ENCODE data around the gene PHACTR1. TPM values are rescaled to one million over a fixed set of nuclear protein-coding genes. Genes with fewer than 3 reads are reported as not detected.

The PHACTR1 gene
- total RNA-seq, 2 experiments from 2014 or later = 0.79 to 1.5 TPM

DNA sequence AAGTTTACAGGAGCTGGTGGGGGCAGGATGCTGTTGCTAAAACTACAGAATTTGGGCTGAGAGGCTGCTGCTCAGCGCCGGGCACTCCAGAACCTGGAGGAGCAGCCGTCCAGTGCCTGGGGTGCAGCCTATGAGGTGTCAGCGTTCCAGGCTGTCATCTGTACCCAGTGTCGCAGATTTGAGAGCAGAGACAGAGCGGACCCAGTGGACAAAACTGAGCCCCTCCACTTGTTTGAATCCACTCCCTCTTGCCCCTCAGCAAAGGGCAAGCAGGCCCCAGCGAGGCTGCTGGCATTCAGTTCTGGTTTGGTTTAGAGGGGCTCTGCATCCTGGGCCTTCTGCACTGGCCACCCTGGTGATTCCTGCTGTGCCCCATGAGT is 467.5 kb downstream of the PHACTR1 start:
- Mint-ChIP-seq H3K27me3 (peaks cover 26% of the 10 kb centered on the region), H3K4me3 (no peak overlapping the region), H3K36me3 (peaks cover 2% of the 10 kb centered on the region), H3K9me3 (no peaks in the 10 kb centered on the region), H3K4me1 (peaks cover 4% of the 10 kb centered on the region), H3K27ac (no peak overlapping the region)
- no peak for DNase-seq
- no peak for ATAC-seq (ENCODE audit: low read depth)
- POLR2A ChIA-PET = no interaction called here

GRCh38 chr6:13184547-13184946 is 468.0 kb downstream of the PHACTR1 start:
- Mint-ChIP-seq H3K27me3 (peaks cover 30% of the 10 kb centered on the region), H3K4me3 (no peak overlapping the region), H3K27ac (no peak overlapping the region), H3K36me3 (no peaks in the 10 kb centered on the region), H3K4me1 (peaks cover 4% of the 10 kb centered on the region), H3K9me3 (no peaks in the 10 kb centered on the region)
- POLR2A ChIA-PET = no interaction called here
- ATAC-seq (ENCODE audit: low read depth) = no peak
- DNase-seq = no peak

GRCh38 chr6:13186861-13187260 is 470.3 kb downstream of the PHACTR1 start:
- Mint-ChIP-seq H3K27me3 (peaks cover 38% of the 10 kb centered on the region), H3K9me3 (no peaks in the 10 kb centered on the region), H3K27ac (no peak overlapping the region), H3K4me1 (peaks cover 10% of the 10 kb centered on the region), H3K4me3 (no peak overlapping the region), H3K36me3 (peaks cover 2% of the 10 kb centered on the region)
- DNase-seq (no peak), ATAC-seq (ENCODE audit: low read depth) (no peak)
- POLR2A ChIA-PET = no interaction called here

- Mint-ChIP-seq H3K27ac (no peak overlapping the region), H3K27me3 (peaks cover 44% of the 10 kb centered on the region), H3K4me1 (peaks cover 10% of the 10 kb centered on the region), H3K36me3 (peaks cover 2% of the 10 kb centered on the region), H3K4me3 (no peak overlapping the region), H3K9me3 (no peaks in the 10 kb centered on the region)
- no peak for ATAC-seq (ENCODE audit: low read depth)
- no peak for DNase-seq
- POLR2A ChIA-PET = no interaction called here
Observed at GRCh38 chr6:13187692-13188091, 471.1 kb downstream of the PHACTR1 start.

DNA sequence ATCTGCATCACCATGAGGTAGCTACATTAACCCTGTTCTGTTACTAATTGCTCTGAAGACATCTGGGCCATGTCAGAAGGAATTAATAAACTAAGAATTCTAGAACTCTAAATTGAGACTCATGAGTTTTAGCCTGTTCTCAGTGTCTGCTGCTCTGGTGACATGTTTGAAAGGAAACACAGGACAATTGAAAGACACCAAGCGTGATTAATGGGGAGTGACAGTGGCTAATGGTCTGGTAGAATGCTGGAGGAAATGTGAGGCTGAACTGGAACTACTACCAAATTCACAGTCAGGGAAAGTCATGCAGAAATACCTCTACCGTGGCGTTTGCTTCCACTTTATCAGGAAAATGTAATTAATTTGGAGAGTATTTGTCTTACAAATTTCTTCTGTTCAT is 471.7 kb downstream of the PHACTR1 start:
- DNase-seq (no peak), ATAC-seq (ENCODE audit: low read depth) (no peak)
- H3K9me3 Mint-ChIP-seq = no peaks in the 10 kb centered on the region
- no peak overlapping the region for H3K4me3 Mint-ChIP-seq
- POLR2A ChIA-PET = no interaction called here
- peaks cover 44% of the 10 kb centered on the region for H3K27me3 Mint-ChIP-seq
- H3K36me3 Mint-ChIP-seq = peaks cover 2% of the 10 kb centered on the region
- H3K4me1 Mint-ChIP-seq = peaks cover 10% of the 10 kb centered on the region
- no peak overlapping the region for H3K27ac Mint-ChIP-seq

DNA sequence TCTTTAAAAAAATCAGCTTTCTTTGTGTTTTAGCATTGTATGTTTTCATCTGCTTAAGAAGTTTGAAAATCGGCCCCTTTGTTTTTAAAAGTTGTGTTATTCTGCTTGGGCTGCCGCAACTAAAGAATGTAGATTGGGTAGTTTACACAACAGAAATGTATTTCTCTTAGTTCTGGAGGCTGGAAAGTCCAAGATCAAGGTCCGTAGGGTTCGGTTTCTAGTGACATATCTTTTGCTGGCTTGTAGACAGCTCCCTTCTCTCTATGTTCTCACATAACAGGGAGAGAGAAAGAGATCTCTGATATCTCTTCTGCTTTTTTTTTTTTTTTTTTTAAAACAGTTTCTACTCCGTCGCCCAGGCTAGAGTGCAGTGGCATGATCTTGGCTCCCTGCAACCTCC is 473.1 kb downstream of the PHACTR1 start:
- Mint-ChIP-seq H3K4me1 (peaks cover 6% of the 10 kb centered on the region), H3K9me3 (no peaks in the 10 kb centered on the region), H3K27ac (no peak overlapping the region), H3K27me3 (peaks cover 40% of the 10 kb centered on the region), H3K36me3 (peaks cover 2% of the 10 kb centered on the region), H3K4me3 (no peak overlapping the region)
- POLR2A ChIA-PET = no interaction called here
- DNase-seq = no peak
- ATAC-seq (ENCODE audit: low read depth) = no peak

GRCh38 chr6:13190376-13190775 is 473.8 kb downstream of the PHACTR1 start:
- POLR2A ChIA-PET = no interaction called here
- Mint-ChIP-seq H3K36me3 (peaks cover 2% of the 10 kb centered on the region), H3K27ac (no peak overlapping the region), H3K4me3 (no peak overlapping the region), H3K4me1 (peaks cover 6% of the 10 kb centered on the region), H3K9me3 (no peaks in the 10 kb centered on the region), H3K27me3 (peaks cover 36% of the 10 kb centered on the region)
- ATAC-seq (ENCODE audit: low read depth) (no peak), DNase-seq (no peak)

DNA sequence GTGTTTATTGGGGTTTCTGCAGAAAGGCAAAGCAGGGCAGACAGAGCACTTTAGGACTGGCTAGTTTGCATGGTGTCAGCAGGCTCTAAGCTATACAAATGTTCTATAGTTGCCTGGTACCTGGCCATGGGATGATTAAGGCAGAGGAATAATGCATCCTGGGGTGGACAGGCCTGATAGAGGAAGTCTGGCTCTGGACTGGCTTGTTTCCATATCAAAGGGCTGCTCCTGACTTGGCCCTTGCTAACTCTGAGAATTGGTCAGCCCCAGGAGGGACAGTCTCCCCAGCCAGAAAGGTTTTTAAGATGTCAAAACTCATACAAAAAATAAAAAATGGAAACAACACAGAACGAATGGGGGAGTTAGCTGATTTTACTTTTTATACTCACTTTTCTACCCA is 474.9 kb downstream of the PHACTR1 start:
- no peak overlapping the region for H3K27ac Mint-ChIP-seq
- DNase-seq (no peak), ATAC-seq (ENCODE audit: low read depth) (no peak)
- no peak overlapping the region for H3K4me3 Mint-ChIP-seq
- H3K36me3 Mint-ChIP-seq = peaks cover 2% of the 10 kb centered on the region
- H3K27me3 Mint-ChIP-seq = peaks cover 31% of the 10 kb centered on the region
- H3K9me3 Mint-ChIP-seq = no peaks in the 10 kb centered on the region
- POLR2A ChIA-PET = no interaction called here
- H3K4me1 Mint-ChIP-seq = peaks cover 6% of the 10 kb centered on the region

DNA sequence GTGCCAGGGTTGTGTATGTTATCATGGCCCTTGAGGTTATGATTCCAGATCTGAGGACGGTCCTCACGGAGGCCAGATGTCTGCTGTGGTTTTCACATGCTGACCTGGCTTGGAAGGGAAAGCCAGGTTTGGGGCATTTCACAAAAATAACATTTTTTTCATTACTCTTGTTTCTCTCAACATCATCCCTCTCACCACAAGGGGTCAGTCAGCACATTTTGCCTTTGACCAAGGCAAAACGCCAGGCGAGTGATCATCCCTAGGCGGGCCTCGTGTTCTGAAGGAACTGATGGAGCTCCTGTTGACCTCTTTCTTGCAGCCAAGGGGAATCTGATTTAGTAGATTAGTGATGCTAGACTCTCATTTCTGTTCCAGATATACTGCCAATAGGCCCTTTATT is 478.3 kb downstream of the PHACTR1 start:
- no peaks in the 10 kb centered on the region for H3K9me3 Mint-ChIP-seq
- ATAC-seq (ENCODE audit: low read depth) = no peak
- no peak for DNase-seq
- H3K4me3 Mint-ChIP-seq = no peak overlapping the region
- peaks cover 6% of the 10 kb centered on the region for H3K4me1 Mint-ChIP-seq
- H3K27ac Mint-ChIP-seq = no peak overlapping the region
- H3K36me3 Mint-ChIP-seq = peaks cover 2% of the 10 kb centered on the region
- POLR2A ChIA-PET = no interaction called here
- peaks cover 18% of the 10 kb centered on the region for H3K27me3 Mint-ChIP-seq

DNA sequence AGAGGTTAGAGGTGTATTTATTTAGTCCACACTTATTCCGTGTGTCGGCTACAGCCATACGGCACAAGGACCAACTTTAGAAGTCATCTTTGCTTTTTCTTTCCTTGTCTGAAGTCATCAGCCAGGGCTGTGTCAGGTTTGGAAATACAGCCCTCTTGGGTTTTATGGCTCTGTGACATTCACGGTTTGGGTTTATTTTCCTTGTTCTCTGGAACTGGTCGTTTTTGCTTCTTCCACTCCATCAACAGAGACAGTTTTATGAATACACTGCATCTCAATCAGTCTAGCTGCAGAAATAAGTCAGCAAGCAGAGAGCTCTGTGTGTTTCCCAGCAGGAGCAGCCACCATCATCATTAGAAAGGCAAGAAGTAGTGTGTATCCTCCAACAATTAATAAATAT is 479.2 kb downstream of the PHACTR1 start:
- Mint-ChIP-seq H3K4me1 (peaks cover 3% of the 10 kb centered on the region), H3K36me3 (peaks cover 2% of the 10 kb centered on the region), H3K27ac (no peak overlapping the region), H3K4me3 (no peak overlapping the region), H3K27me3 (peaks cover 14% of the 10 kb centered on the region), H3K9me3 (no peaks in the 10 kb centered on the region)
- ATAC-seq (ENCODE audit: low read depth) = no peak
- POLR2A ChIA-PET = no interaction called here
- DNase-seq = no peak

DNA sequence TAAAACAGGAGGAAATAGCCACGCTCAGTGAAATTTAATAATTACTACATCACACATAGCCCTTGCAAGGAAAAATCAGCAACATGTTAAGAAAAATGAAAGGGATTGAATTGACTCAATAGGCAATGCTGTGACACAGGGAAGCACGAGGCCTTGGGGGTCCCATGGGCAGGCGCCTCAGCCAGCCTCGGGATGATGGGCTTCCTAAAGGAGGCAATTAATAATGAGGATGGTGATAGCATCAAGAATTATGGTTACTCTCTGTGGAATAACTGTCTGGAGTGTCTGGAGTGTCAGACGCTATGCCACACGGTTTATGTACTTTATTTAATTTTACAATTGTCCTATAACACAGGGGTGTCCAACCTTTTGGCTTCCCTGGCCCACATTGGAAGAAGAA is 481.6 kb downstream of the PHACTR1 start:
- Mint-ChIP-seq H3K9me3 (no peaks in the 10 kb centered on the region), H3K27ac (no peak overlapping the region), H3K4me1 (no peaks in the 10 kb centered on the region), H3K4me3 (no peak overlapping the region), H3K27me3 (peaks cover 2% of the 10 kb centered on the region), H3K36me3 (no peaks in the 10 kb centered on the region)
- ATAC-seq (ENCODE audit: low read depth) = no peak
- DNase-seq = no peak
- POLR2A ChIA-PET = no interaction called here

GRCh38 chr6:13201336-13201735 is 484.8 kb downstream of the PHACTR1 start:
- Mint-ChIP-seq H3K4me1 (no peaks in the 10 kb centered on the region), H3K36me3 (no peaks in the 10 kb centered on the region), H3K27me3 (no peaks in the 10 kb centered on the region), H3K9me3 (no peaks in the 10 kb centered on the region), H3K4me3 (no peak overlapping the region), H3K27ac (no peak overlapping the region)
- POLR2A ChIA-PET = no interaction called here
- DNase-seq = no peak
- no peak for ATAC-seq (ENCODE audit: low read depth)

DNA sequence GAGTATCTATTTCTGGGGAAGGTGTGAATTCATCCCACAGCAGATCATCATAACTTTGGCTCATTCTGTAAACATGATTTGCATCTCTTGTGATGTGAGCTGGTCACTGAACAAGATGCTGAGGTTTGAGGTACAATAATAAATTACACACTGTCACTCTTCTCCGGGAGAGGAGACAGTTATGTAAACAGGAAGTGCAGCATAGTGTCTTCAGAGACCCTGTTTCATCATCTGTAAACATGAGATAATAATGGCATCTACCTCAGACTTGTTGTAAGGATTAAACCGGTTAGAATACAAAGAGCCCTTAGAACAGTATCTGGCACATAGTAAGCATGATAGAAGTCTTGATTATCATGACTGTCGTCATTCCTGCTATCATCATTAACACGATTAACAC is 486.6 kb downstream of the PHACTR1 start:
- no peaks in the 10 kb centered on the region for H3K4me1 Mint-ChIP-seq
- H3K9me3 Mint-ChIP-seq = no peaks in the 10 kb centered on the region
- H3K27me3 Mint-ChIP-seq = no peaks in the 10 kb centered on the region
- ATAC-seq (ENCODE audit: low read depth) = no peak
- H3K27ac Mint-ChIP-seq = no peak overlapping the region
- no peak for DNase-seq
- no peaks in the 10 kb centered on the region for H3K36me3 Mint-ChIP-seq
- POLR2A ChIA-PET = no interaction called here
- no peak overlapping the region for H3K4me3 Mint-ChIP-seq

GRCh38 chr6:13205106-13205505 is 488.5 kb downstream of the PHACTR1 start:
- no peaks in the 10 kb centered on the region for H3K36me3 Mint-ChIP-seq
- no peak overlapping the region for H3K4me3 Mint-ChIP-seq
- no peak for ATAC-seq (ENCODE audit: low read depth)
- H3K4me1 Mint-ChIP-seq = no peaks in the 10 kb centered on the region
- DNase-seq = no peak
- POLR2A ChIA-PET = no interaction called here
- no peaks in the 10 kb centered on the region for H3K27me3 Mint-ChIP-seq
- no peaks in the 10 kb centered on the region for H3K9me3 Mint-ChIP-seq
- no peak overlapping the region for H3K27ac Mint-ChIP-seq

DNA sequence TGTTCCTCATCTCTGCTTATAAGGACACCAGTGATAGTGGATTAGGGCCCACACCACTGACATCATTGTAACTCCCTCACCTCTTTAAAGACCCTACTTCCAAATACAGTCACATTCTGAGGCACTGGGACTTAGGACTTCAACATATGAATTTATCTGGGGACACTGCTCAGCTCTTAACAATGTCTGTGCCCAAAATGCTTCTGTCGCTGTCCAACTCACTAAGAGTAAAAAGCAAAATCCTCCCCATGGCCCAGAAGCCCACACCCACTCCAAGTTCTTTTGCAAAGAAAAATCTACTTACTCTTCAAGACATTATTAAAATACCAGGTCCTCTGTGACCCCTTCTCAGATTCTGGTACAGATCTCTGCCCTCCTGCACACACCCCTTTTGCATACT is 495.5 kb downstream of the PHACTR1 start:
- H3K4me1 Mint-ChIP-seq = no peaks in the 10 kb centered on the region
- DNase-seq (no peak), ATAC-seq (ENCODE audit: low read depth) (no peak)
- no peak overlapping the region for H3K27ac Mint-ChIP-seq
- no peaks in the 10 kb centered on the region for H3K36me3 Mint-ChIP-seq
- H3K9me3 Mint-ChIP-seq = no peaks in the 10 kb centered on the region
- POLR2A ChIA-PET = no interaction called here
- H3K4me3 Mint-ChIP-seq = no peak overlapping the region
- peaks cover 3% of the 10 kb centered on the region for H3K27me3 Mint-ChIP-seq
